ENCODE data around the gene RRAS2. TPM values are rescaled to one million over a fixed set of nuclear protein-coding genes. Genes with fewer than 3 reads are reported as not detected.
"Not testable (repeated sequence)": the region's sequence is repeated elsewhere in the genome, so short reads cannot be mapped to it uniquely, and the experiment has no call there.

Gene RRAS2
- 34.9 and 41.1 TPM in 2 replicates for total RNA-seq (2014; rRNA removed; shearing (Covaris generic))

GRCh38 chr11:14358729-14359439 is at the start of gene RRAS2:
RRAS2 (minus strand) TSS chr11:14359183; CDS start chr11:14358870, 313 bp downstream.
- peak; percentile 71 for DNase-seq (ENCODE audit: low read depth)

GRCh38 chr11:14408612-14409011 is 49.6 kb upstream of the RRAS2 start:
- DNase-seq (ENCODE audit: low read depth) = no peak

GRCh38 chr11:14406116-14406515 is 47.1 kb upstream of the RRAS2 start:
- peak; percentile 29 for DNase-seq (ENCODE audit: low read depth)

- not testable (repeated sequence) for DNase-seq (ENCODE audit: low read depth)
Observed at GRCh38 chr11:14403528-14403927, 44.5 kb upstream of the RRAS2 start.

GRCh38 chr11:14399087-14399486 is 40.1 kb upstream of the RRAS2 start:
- no peak for DNase-seq (ENCODE audit: low read depth)

- no peak for DNase-seq (ENCODE audit: low read depth)
Observed at GRCh38 chr11:14396273-14396672, 37.3 kb upstream of the RRAS2 start.

GRCh38 chr11:14393889-14394288 is 34.9 kb upstream of the RRAS2 start:
- DNase-seq (ENCODE audit: low read depth) = no peak

- DNase-seq (ENCODE audit: low read depth) = no peak
Observed at GRCh38 chr11:14393129-14393528, 34.1 kb upstream of the RRAS2 start.

- no peak for DNase-seq (ENCODE audit: low read depth)
Observed at GRCh38 chr11:14390669-14391068, 31.7 kb upstream of the RRAS2 start.

- no peak for DNase-seq (ENCODE audit: low read depth)
Observed at GRCh38 chr11:14388352-14388751, 29.4 kb upstream of the RRAS2 start.

- peak; percentile 61 for DNase-seq (ENCODE audit: low read depth)
Observed at GRCh38 chr11:14386895-14387480, 28.0 kb upstream of the RRAS2 start.

- no peak for DNase-seq (ENCODE audit: low read depth)
Observed at GRCh38 chr11:14386081-14386480, 27.1 kb upstream of the RRAS2 start.

- DNase-seq (ENCODE audit: low read depth) = peak; percentile 42
Observed at GRCh38 chr11:14384338-14384737, 25.4 kb upstream of the RRAS2 start.

- DNase-seq (ENCODE audit: low read depth) = no peak
Observed at GRCh38 chr11:14381968-14382367, 23.0 kb upstream of the RRAS2 start.

GRCh38 chr11:14380947-14381561 is 22.1 kb upstream of the RRAS2 start:
- peak; percentile 65 for DNase-seq (ENCODE audit: low read depth)

GRCh38 chr11:14380125-14380936 is 21.3 kb upstream of the RRAS2 start:
- DNase-seq (ENCODE audit: low read depth) = no peak

- no peak for DNase-seq (ENCODE audit: low read depth)
Observed at GRCh38 chr11:14378171-14378570, 19.2 kb upstream of the RRAS2 start.

- DNase-seq (ENCODE audit: low read depth) = peak; percentile 35
Observed at GRCh38 chr11:14376920-14377319, 17.9 kb upstream of the RRAS2 start.

- DNase-seq (ENCODE audit: low read depth) = no peak
Observed at GRCh38 chr11:14374922-14375830, 16.2 kb upstream of the RRAS2 start.

GRCh38 chr11:14373941-14374646 is 15.1 kb upstream of the RRAS2 start:
- DNase-seq (ENCODE audit: low read depth) = peak; percentile 39

Data from RPMI7951 (cell line).